ENCODE data around the gene DUSP18. TPM values are rescaled to one million over a fixed set of nuclear protein-coding genes. Genes with fewer than 3 reads are reported as not detected.

DUSP18 gene
- total and polyA plus RNA-seq, 9 donors: 3.3 to 18.5 (median 5.7) TPM

- Histone ChIP-seq H3K4me3 (no peak overlapping the region), H3K27ac (no peak overlapping the region), H3K36me3 (no peaks in the 10 kb centered on the region), H3K9me3 (no peaks in the 10 kb centered on the region), H3K27me3 (no peaks in the 10 kb centered on the region), H3K4me1 (ENCODE audit: insufficient read depth) (peaks cover 4% of the 10 kb centered on the region)
- WGBS, 3 donors: 90 to 93% (median 93%) methylated on average over 4 of the region's 4 CpGs
- TF ChIP-seq EP300 (IDR thresholded peaks at IDR 0.05) (no peak), CTCF (IDR thresholded peaks at IDR 0.05) (no peak), POLR2A (IDR thresholded peaks at IDR 0.05) (no peak)
- no peak for DNase-seq
- intact Hi-C loops (cut with DNase I): no loop called here
Measured at GRCh38 chr22:30662040-30662439, 5.6 kb downstream of the DUSP18 start.

- 71 to 78% (median 76%) methylated on average over 3 of the region's 3 CpGs for WGBS, 3 donors
- Histone ChIP-seq H3K4me3 (no peak overlapping the region), H3K36me3 (no peaks in the 10 kb centered on the region), H3K9me3 (no peaks in the 10 kb centered on the region), H3K27ac (no peak overlapping the region), H3K4me1 (ENCODE audit: insufficient read depth) (no peaks in the 10 kb centered on the region), H3K27me3 (no peaks in the 10 kb centered on the region)
- no peak for TF ChIP-seq CTCF (IDR thresholded peaks at IDR 0.05)
- DNase-seq: no peak
- intact Hi-C loops (cut with DNase I): no loop called here
Measured at GRCh38 chr22:30655532-30655931, 12.1 kb downstream of the DUSP18 start.

GRCh38 chr22:30654361-30654760 lies 13.3 kb downstream of the DUSP18 start:
- TF ChIP-seq POLR2A (IDR thresholded peaks at IDR 0.05) (no peak), CTCF (IDR thresholded peaks at IDR 0.05) (no peak), EP300 (IDR thresholded peaks at IDR 0.05) (no peak)
- DNase-seq: no peak
- intact Hi-C loops (cut with DNase I): no loop called here
- WGBS, 3 donors: 95 to 97% (median 96%) methylated on average over 14 of the region's 14 CpGs
- Histone ChIP-seq H3K27me3 (no peaks in the 10 kb centered on the region), H3K4me3 (no peak overlapping the region), H3K9me3 (no peaks in the 10 kb centered on the region), H3K4me1 (ENCODE audit: insufficient read depth) (no peaks in the 10 kb centered on the region), H3K36me3 (no peaks in the 10 kb centered on the region), H3K27ac (no peak overlapping the region)

- Histone ChIP-seq H3K9me3 (no peaks in the 10 kb centered on the region), H3K4me3 (no peak overlapping the region), H3K4me1 (ENCODE audit: insufficient read depth) (no peaks in the 10 kb centered on the region), H3K36me3 (no peaks in the 10 kb centered on the region), H3K27me3 (no peaks in the 10 kb centered on the region), H3K27ac (no peak overlapping the region)
- WGBS, 3 donors: 75 to 83% (median 78%) methylated on average over 2 of the region's 2 CpGs
- DNase-seq: no peak
- TF ChIP-seq CTCF (IDR thresholded peaks at IDR 0.05) (no peak), POLR2A (IDR thresholded peaks at IDR 0.05) (no peak), EP300 (IDR thresholded peaks at IDR 0.05) (no peak)
- intact Hi-C loops (cut with DNase I): no loop called here
Measured at GRCh38 chr22:30652852-30653251, 14.8 kb downstream of the DUSP18 start.

Data from ovary (tissue), 9 donors.